WTC11 (cell line): Measurements from ENCODE around the gene PAIP1.
"Not testable (repeated sequence)": the region's sequence is repeated elsewhere in the genome, so short reads cannot be mapped to it uniquely, and the experiment has no call there.

Experiments used
- CREM ChIP-seq: sonication (generic); formaldehyde crosslinking; IDR thresholded peaks from 2 replicates; pipeline ENCODE4 v1.8.1; 2022; ENCODE audit warnings: mild to moderate bottlenecking, missing genetic modification reagents, moderate library complexity
- CTCF ChIP-seq: fragments of 200-600 bp; IDR thresholded peaks from 2 replicates; pipeline ENCODE4 v1.8.0; 2022; ENCODE audit warnings: antibody characterized with exemption
- ETV6 ChIP-seq: sonication (generic); formaldehyde crosslinking; IDR thresholded peaks from 2 replicates; pipeline ENCODE4 v1.8.1; 2022; ENCODE audit warnings: mild to moderate bottlenecking, missing genetic modification reagents
- FOXP1 ChIP-seq: sonication (generic); formaldehyde crosslinking; IDR thresholded peaks from 2 replicates; pipeline ENCODE4 v1.8.0; 2022; ENCODE audit warnings: missing genetic modification reagents, mild to moderate bottlenecking, moderate library complexity, borderline replicate concordance
- SP1 ChIP-seq: sonication (generic); formaldehyde crosslinking; conservative IDR thresholded peaks from 2 replicates; pipeline ENCODE4 v1.8.1; 2022; ENCODE audit warnings: missing genetic modification reagents
- TEAD4 ChIP-seq: sonication (generic); formaldehyde crosslinking; IDR thresholded peaks from 2 replicates; pipeline ENCODE4 v1.8.0; 2022; ENCODE audit warnings: mild to moderate bottlenecking, missing genetic modification reagents
- ZBTB21 ChIP-seq: sonication (generic); formaldehyde crosslinking; IDR thresholded peaks from 2 replicates; pipeline ENCODE4 v1.8.1; 2023; ENCODE audit warnings: mild to moderate bottlenecking, missing genetic modification reagents, borderline replicate concordance
- TF ChIP-seq, protein P1 (sequence below): fragments of 250-450 bp; sonication (Bioruptor Pico); IDR thresholded peaks from 2 replicates; pipeline ENCODE4 v2.1.2; 2022; ENCODE audit warnings: mild to moderate bottlenecking, moderate library complexity
- TF ChIP-seq, protein P2 (sequence below): sonication (generic); formaldehyde crosslinking; IDR thresholded peaks from 2 replicates; pipeline ENCODE4 v1.8.0; 2022; ENCODE audit warnings: mild to moderate bottlenecking, missing genetic modification reagents

GRCh38 chr5:43598927-43599326 lies 42.0 kb upstream of the PAIP1 start:
- not testable (repeated sequence) for TF ChIP-seq CTCF; SP1; TEAD4 (CRISPR knock-in tag); CREM (CRISPR knock-in tag); FOXP1; ETV6 (CRISPR knock-in tag); ZBTB21 (CRISPR knock-in tag)
- TF ChIP-seq, protein P1, sequence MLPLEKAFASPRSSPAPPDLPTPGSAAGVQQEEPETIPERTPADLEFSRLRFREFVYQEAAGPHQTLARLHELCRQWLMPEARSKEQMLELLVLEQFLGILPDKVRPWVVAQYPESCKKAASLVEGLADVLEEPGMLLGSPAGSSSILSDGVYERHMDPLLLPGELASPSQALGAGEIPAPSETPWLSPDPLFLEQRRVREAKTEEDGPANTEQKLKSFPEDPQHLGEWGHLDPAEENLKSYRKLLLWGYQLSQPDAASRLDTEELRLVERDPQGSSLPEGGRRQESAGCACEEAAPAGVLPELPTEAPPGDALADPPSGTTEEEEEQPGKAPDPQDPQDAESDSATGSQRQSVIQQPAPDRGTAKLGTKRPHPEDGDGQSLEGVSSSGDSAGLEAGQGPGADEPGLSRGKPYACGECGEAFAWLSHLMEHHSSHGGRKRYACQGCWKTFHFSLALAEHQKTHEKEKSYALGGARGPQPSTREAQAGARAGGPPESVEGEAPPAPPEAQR, result not testable (repeated sequence)
- TF ChIP-seq, protein P2, sequence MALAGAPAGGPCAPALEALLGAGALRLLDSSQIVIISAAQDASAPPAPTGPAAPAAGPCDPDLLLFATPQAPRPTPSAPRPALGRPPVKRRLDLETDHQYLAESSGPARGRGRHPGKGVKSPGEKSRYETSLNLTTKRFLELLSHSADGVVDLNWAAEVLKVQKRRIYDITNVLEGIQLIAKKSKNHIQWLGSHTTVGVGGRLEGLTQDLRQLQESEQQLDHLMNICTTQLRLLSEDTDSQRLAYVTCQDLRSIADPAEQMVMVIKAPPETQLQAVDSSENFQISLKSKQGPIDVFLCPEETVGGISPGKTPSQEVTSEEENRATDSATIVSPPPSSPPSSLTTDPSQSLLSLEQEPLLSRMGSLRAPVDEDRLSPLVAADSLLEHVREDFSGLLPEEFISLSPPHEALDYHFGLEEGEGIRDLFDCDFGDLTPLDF (CRISPR knock-in tag), result not testable (repeated sequence)
